SU-DHL-6 (cell line): ENCODE results near the gene SH3PXD2A.

ENCODE experiments used
- EZH2phosphoT487 ChIP-seq: fragments of 200-600 bp; sonication (generic), shearing (Covaris generic); conservative IDR thresholded peaks from 2 replicates; pipeline ENCODE4 v1.6.1; 2018; ENCODE audit warnings: mild to moderate bottlenecking, antibody characterized with exemption, low read length, moderate library complexity, mixed read lengths
- TF ChIP-seq, protein P1 (sequence below): fragments of 200-600 bp; sonication (generic); IDR thresholded peaks from one replicate; pipeline ENCODE4 v1.5.1; 2017; ENCODE audit warnings: antibody characterized with exemption, mild to moderate bottlenecking, low read length, moderate library complexity; ENCODE audit not compliant: insufficient read depth, poor library complexity, severe bottlenecking

DNA sequence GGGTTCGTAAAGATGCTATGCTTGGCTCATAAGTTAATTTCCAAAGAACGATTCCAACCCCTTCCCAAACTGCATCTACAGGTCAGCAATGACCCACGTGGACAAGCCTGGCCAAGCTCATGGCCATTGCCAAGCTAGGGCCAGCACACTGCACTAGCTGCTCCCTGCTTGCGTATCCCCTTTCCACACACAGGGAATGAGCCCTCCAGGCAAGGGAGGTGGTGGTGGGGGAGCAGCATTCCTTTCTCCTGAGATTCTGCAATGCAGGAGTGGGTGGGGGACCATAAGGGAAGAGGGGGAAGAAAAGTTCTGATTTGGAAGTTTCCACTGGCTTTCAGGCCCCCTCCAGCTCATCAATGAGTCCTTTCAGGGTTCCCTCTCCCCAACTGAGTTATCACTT is 56.0 kb downstream of the SH3PXD2A start:
- TF ChIP-seq, protein P1, sequence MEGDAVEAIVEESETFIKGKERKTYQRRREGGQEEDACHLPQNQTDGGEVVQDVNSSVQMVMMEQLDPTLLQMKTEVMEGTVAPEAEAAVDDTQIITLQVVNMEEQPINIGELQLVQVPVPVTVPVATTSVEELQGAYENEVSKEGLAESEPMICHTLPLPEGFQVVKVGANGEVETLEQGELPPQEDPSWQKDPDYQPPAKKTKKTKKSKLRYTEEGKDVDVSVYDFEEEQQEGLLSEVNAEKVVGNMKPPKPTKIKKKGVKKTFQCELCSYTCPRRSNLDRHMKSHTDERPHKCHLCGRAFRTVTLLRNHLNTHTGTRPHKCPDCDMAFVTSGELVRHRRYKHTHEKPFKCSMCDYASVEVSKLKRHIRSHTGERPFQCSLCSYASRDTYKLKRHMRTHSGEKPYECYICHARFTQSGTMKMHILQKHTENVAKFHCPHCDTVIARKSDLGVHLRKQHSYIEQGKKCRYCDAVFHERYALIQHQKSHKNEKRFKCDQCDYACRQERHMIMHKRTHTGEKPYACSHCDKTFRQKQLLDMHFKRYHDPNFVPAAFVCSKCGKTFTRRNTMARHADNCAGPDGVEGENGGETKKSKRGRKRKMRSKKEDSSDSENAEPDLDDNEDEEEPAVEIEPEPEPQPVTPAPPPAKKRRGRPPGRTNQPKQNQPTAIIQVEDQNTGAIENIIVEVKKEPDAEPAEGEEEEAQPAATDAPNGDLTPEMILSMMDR = no peak
- TF ChIP-seq EZH2phosphoT487 = no peak
